Measurements from ENCODE around the gene DNAH11. TPM values are rescaled to one million over a fixed set of nuclear protein-coding genes. Genes with fewer than 3 reads are reported as not detected.

The DNAH11 gene
- total RNA-seq, 2 experiments from 2014 or later = 0.25 to 0.43 TPM

DNA sequence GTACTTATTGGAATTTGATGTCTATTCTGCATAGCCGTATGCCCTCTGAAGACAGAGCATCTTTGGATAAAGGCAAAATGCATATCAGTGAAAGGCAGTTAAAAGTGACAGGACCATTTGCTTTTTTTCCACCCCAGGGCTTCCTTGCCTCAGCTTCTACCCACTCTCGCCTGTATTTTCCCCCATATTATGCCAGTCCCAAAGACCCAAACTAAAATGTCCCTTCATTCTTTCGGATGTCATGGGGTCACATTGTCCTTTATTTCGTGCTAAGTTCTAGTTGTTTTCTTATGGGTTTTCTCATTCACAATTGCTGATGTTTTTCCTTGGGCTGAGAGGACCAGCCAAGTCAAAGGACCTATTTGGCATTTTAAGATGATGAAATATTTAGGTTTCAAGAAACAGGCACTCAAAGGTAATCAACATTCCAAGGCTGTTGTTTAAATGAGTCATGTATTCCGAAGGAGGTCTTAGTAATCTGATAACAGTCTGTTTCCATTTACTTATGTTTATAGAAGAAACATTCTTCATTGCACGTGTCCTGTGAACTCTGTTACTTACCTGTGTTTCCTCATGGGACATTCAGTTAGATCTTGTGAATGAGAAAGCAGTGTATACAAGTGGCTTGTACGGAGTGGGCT lies 74.1 kb downstream of the DNAH11 start:
- Mint-ChIP-seq H3K36me3 (no peaks in the 10 kb centered on the region), H3K27ac (no peak overlapping the region), H3K27me3 (no peaks in the 10 kb centered on the region), H3K9me3 (no peaks in the 10 kb centered on the region), H3K4me1 (no peaks in the 10 kb centered on the region), H3K4me3 (no peak overlapping the region)
- ATAC-seq (ENCODE audit: low read depth) (no peak), DNase-seq (no peak)
- POLR2A ChIA-PET = no interaction called here

DNA sequence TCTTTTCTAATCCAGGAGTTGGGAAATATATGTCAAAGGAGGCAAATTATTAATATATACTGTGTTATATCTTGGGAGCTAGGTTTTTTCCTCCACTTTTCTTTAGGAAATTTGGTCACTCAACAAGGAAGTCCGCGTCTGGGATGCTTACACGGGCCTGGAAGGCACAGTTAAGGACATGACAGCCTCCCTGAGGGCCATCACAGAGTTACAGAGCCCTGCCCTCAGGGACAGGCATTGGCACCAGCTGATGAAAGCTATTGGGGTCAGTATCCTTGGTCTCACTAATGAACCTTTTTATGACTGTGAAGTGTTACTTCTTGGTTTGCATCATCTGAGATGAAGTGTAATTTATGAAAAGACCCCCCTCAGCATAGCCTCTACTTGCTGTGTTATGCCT lies 74.7 kb downstream of the DNAH11 start:
- Mint-ChIP-seq H3K9me3 (no peaks in the 10 kb centered on the region), H3K27me3 (no peaks in the 10 kb centered on the region), H3K4me1 (no peaks in the 10 kb centered on the region), H3K27ac (no peak overlapping the region), H3K4me3 (no peak overlapping the region), H3K36me3 (no peaks in the 10 kb centered on the region)
- no peak for ATAC-seq (ENCODE audit: low read depth)
- no peak for DNase-seq
- POLR2A ChIA-PET = no interaction called here

DNA sequence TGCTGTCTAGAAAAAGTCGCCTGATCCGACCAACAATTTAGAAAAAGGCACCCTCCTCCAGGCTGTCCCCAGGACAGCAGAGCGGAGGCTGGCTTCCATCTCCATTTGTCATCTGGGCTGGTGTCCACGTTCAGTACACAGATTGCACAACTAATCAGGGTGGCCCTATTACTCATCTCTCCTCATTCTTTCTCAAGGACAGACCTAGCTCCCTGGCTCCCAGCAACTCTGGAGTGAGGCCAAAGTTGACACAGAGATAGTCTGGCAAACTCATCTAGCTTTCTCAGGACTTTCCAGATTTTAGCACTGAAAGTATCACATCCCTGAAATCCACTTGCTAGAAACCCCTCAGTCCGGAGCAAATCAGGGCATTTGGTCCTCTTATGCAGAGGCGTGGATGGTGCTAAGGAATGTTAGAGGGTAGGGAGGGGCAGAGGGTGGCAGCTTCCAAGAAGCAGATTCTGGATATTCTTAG lies 75.1 kb downstream of the DNAH11 start:
- no peak for ATAC-seq (ENCODE audit: low read depth)
- no peak for DNase-seq
- Mint-ChIP-seq H3K4me1 (no peaks in the 10 kb centered on the region), H3K27me3 (no peaks in the 10 kb centered on the region), H3K9me3 (no peaks in the 10 kb centered on the region), H3K27ac (no peak overlapping the region), H3K36me3 (no peaks in the 10 kb centered on the region), H3K4me3 (no peak overlapping the region)
- POLR2A ChIA-PET = no interaction called here

DNA sequence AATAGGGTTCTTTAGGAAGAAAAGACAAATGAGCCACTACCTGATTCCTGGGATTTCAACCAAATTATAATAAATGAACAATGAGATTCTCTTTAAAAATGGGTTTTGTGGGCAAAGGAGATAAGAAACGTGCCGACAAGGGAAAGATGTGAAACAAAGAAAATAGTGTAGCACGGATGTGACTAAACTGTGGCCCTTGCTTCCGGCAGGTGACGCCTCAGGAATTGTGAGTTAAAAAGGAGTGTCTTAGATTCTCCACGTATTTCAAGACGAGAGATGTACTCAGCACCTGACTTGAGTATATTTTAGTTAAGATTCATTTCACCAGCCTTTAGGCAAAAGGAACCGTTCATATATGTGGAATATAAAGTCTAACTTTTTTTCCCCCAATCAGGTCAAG lies 75.9 kb downstream of the DNAH11 start:
- ATAC-seq (ENCODE audit: low read depth) (no peak), DNase-seq (no peak)
- Mint-ChIP-seq H3K4me1 (no peaks in the 10 kb centered on the region), H3K27me3 (no peaks in the 10 kb centered on the region), H3K4me3 (no peak overlapping the region), H3K27ac (no peak overlapping the region), H3K36me3 (no peaks in the 10 kb centered on the region), H3K9me3 (no peaks in the 10 kb centered on the region)
- POLR2A ChIA-PET = no interaction called here

DNA sequence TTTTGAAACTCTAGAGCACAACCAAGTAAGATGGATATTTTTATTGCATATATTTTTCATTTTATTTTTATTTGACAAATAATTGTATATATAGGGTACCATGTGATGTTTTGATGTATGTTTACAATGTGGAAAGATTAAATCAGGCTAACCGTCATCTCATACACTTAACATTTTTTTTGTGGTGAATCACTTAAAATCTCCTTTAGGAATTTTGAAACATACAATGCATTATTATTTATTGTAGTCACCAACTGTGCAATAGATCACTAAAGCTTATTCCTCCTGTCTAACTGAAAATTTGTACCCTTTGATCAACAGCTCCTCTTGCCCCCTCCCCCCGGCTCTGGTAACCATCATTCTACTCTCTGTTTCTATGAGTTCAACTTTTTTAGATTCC lies 77.2 kb downstream of the DNAH11 start:
- H3K9me3 Mint-ChIP-seq = no peaks in the 10 kb centered on the region
- no peaks in the 10 kb centered on the region for H3K36me3 Mint-ChIP-seq
- H3K27me3 Mint-ChIP-seq = no peaks in the 10 kb centered on the region
- H3K4me1 Mint-ChIP-seq = no peaks in the 10 kb centered on the region
- POLR2A ChIA-PET = no interaction called here
- H3K27ac Mint-ChIP-seq = no peak overlapping the region
- no peak for DNase-seq
- no peak overlapping the region for H3K4me3 Mint-ChIP-seq
- ATAC-seq (ENCODE audit: low read depth) = no peak

DNA sequence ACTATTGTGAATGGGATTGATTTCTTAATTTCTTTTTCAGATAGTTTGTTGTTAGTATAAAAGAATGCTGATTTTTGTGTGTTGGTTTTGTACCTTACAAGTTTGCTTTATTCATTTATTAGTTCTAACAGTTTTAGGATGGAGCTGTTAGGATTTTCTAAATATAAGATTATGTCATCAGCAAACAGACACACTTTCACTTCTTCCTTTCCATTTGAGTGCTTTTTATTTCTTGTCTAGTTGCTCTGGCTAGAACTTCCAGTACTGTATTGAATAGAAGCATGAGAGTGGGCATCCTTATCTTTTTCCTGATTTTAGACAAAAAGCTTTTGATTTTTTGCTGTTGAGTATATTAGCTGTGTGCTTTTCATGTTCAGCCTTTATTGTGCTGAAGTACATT lies 81.5 kb downstream of the DNAH11 start:
- POLR2A ChIA-PET = no interaction called here
- ATAC-seq (ENCODE audit: low read depth) = no peak
- H3K4me1 Mint-ChIP-seq = no peaks in the 10 kb centered on the region
- H3K27ac Mint-ChIP-seq = no peak overlapping the region
- no peaks in the 10 kb centered on the region for H3K9me3 Mint-ChIP-seq
- H3K36me3 Mint-ChIP-seq = no peaks in the 10 kb centered on the region
- H3K4me3 Mint-ChIP-seq = no peak overlapping the region
- H3K27me3 Mint-ChIP-seq = peaks cover 2% of the 10 kb centered on the region
- no peak for DNase-seq

DNA sequence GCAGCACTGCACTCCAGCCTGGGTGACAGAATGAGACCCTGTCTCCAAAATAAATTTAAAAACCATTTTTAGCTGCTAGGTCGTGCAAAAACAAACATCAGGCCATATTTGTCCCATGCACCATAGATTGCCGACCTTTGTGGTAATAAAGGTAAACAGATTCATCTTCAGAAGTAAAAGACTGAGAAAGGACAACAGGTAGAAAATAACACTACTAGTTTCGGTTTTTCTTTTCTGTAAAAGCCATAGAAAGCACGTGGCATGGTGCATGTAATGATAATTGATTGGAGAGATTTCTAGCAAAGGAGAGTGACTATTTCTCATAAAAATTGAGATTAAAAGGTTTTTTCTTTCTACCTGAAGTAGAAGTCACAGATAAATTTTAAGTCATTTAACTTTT lies 93.9 kb downstream of the DNAH11 start:
- Mint-ChIP-seq H3K9me3 (peaks cover 3% of the 10 kb centered on the region), H3K27ac (no peak overlapping the region), H3K4me1 (no peaks in the 10 kb centered on the region), H3K4me3 (no peak overlapping the region), H3K36me3 (no peaks in the 10 kb centered on the region), H3K27me3 (peaks cover 7% of the 10 kb centered on the region)
- DNase-seq = no peak
- POLR2A ChIA-PET = no interaction called here
- ATAC-seq (ENCODE audit: low read depth) = no peak

DNA sequence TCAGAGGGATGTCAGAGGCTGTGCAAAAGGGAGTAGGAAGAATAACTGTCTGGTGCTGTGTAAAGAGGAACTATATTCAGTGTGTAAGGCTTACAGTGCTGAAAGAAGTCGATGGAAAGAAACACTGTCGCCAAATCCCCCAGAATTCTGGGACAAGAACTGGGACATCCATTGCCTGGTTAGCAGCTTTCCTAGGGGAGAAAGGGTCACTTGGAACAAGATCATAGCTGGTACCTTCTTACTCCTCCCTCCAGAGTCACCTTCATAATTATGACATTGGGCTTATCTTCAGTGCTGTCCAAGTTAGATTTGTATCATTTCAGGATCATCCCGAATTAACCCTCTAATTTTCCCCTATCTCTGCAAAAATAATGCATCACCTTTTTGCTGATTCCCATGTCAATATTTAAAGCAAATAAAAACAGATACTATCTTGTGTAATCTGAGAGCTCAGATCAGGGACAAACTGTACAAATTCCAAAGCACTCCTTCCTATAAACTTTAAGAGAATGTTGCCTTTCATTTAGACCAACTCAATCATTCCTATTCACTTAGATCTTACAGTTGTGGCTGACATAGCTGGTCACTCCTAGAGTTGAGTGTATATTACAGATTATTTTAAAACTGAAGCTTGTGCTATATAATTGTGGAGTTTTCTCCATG lies 96.5 kb downstream of the DNAH11 start:
- DNase-seq = no peak
- ATAC-seq (ENCODE audit: low read depth) = no peak
- POLR2A ChIA-PET = no interaction called here
- H3K27me3 Mint-ChIP-seq = peaks cover 7% of the 10 kb centered on the region
- no peaks in the 10 kb centered on the region for H3K4me1 Mint-ChIP-seq
- no peaks in the 10 kb centered on the region for H3K36me3 Mint-ChIP-seq
- no peaks in the 10 kb centered on the region for H3K9me3 Mint-ChIP-seq
- no peak overlapping the region for H3K4me3 Mint-ChIP-seq
- no peak overlapping the region for H3K27ac Mint-ChIP-seq

DNA sequence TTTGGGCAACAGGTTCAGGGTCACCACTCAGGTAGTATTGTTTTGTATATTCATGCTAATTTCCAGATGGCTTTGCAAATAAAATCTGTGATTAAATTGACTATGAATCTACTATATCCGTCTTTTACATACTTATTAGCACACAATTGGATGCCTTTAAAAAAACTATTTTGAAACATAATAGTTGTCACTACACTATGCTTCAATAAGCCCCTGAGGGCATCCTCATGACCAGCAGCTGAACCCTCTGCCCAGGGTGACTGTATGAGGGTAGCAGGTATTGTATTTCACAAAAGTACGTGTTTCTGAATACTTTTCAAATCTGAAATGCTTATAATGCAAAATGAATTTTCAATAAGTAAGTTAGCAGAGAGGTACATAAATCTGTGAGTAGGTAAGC lies 97.3 kb downstream of the DNAH11 start:
- POLR2A ChIA-PET = no interaction called here
- Mint-ChIP-seq H3K27me3 (peaks cover 7% of the 10 kb centered on the region), H3K4me1 (no peaks in the 10 kb centered on the region), H3K4me3 (no peak overlapping the region), H3K9me3 (no peaks in the 10 kb centered on the region), H3K27ac (no peak overlapping the region), H3K36me3 (no peaks in the 10 kb centered on the region)
- DNase-seq (no peak), ATAC-seq (ENCODE audit: low read depth) (no peak)

DNA sequence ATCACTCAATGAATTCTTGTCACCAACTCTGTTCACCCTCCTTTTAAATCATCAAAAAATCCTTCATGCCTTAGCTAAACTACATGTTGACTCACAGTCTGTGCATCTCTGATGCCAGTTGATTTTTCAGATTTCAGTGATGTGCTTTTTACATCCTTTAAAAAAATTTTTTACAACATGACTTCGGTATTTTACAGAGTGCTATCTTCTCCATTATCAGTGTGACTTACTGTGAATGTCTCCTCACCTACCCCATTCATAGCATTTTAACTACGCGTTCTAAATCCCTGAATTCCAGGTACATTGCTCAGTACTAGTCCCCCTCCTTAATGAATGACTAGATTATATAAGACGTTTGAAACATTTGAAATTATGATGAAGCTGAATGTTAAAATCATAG lies 98.7 kb downstream of the DNAH11 start:
- H3K36me3 Mint-ChIP-seq = no peaks in the 10 kb centered on the region
- peaks cover 7% of the 10 kb centered on the region for H3K27me3 Mint-ChIP-seq
- no peaks in the 10 kb centered on the region for H3K9me3 Mint-ChIP-seq
- H3K4me3 Mint-ChIP-seq = no peak overlapping the region
- no peak for ATAC-seq (ENCODE audit: low read depth)
- no peak for DNase-seq
- H3K27ac Mint-ChIP-seq = no peak overlapping the region
- H3K4me1 Mint-ChIP-seq = no peaks in the 10 kb centered on the region
- POLR2A ChIA-PET = no interaction called here

DNA sequence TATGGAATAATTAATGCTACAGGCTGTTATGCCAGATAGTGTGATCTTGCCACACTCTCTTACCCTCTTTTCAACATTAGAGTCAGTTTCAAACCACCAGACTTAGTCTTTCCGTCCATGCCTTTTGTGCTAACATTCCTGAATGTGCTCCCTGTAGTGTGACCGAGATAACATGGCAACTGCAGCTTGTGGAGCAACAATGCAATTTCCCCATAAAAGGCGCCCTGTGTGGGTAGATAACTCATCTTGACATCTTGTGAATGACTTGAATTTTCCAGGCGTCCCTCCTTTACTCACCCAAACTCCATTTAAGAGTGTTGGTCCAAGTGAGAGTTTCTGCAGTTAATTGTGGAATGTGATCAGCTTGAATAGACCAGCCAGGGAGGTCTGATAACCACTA lies 99.6 kb downstream of the DNAH11 start:
- no peaks in the 10 kb centered on the region for H3K36me3 Mint-ChIP-seq
- no peaks in the 10 kb centered on the region for H3K9me3 Mint-ChIP-seq
- no peak for ATAC-seq (ENCODE audit: low read depth)
- no peak overlapping the region for H3K27ac Mint-ChIP-seq
- no peaks in the 10 kb centered on the region for H3K4me1 Mint-ChIP-seq
- no peak for DNase-seq
- H3K4me3 Mint-ChIP-seq = no peak overlapping the region
- POLR2A ChIA-PET = no interaction called here
- peaks cover 7% of the 10 kb centered on the region for H3K27me3 Mint-ChIP-seq

DNA sequence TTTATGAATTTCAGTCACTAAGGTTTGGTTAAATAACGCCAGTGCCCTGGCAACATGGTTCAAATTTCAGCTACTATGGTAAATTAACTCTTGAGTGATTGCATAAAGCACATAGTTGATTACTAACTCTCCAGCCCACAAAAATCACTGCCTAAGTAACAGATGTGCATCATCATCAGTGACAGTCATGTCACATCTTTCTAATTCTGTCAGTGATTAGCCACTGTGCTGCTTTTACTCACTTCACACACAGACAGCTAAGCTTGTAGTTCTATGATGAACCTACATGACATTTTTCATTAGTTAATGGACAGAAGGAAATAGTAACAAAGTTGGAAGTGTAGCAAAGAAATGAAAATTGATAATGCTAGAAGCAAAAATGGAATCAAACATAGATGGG lies 108.9 kb downstream of the DNAH11 start:
- H3K9me3 Mint-ChIP-seq = peaks cover 1% of the 10 kb centered on the region

DNA sequence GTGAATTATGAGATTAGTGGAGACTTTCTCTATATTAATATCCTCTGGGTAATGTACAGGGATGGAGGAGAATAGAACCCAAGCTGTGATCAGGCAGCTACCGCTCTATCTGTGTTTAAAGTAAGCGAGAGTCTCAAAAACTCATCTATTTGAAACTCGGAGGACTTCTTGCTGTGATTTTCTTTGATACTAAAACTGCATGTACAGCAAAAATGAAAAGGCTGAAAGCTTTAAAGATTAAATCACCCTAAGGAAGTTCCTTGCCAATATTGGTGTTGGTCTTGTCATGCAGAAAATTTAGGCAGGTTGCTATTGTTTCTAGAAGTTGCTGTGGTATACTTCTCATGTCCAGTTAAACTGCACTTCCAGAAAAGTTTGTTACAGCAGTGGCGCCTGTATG lies 110.8 kb downstream of the DNAH11 start:
- POLR2A ChIA-PET = no interaction called here
- Mint-ChIP-seq H3K4me3 (no peak overlapping the region), H3K27ac (no peak overlapping the region), H3K4me1 (no peaks in the 10 kb centered on the region), H3K9me3 (no peaks in the 10 kb centered on the region), H3K27me3 (no peaks in the 10 kb centered on the region), H3K36me3 (no peaks in the 10 kb centered on the region)
- no peak for DNase-seq
- no peak for ATAC-seq (ENCODE audit: low read depth)

More for the DNA sequence above, 108.9 kb downstream of the DNAH11 start:
- POLR2A ChIA-PET = no interaction called here
- no peaks in the 10 kb centered on the region for H3K4me1 Mint-ChIP-seq
- no peaks in the 10 kb centered on the region for H3K36me3 Mint-ChIP-seq
- ATAC-seq (ENCODE audit: low read depth) = no peak
- H3K27ac Mint-ChIP-seq = no peak overlapping the region
- no peak for DNase-seq
- H3K4me3 Mint-ChIP-seq = no peak overlapping the region
- H3K27me3 Mint-ChIP-seq = no peaks in the 10 kb centered on the region

DNA sequence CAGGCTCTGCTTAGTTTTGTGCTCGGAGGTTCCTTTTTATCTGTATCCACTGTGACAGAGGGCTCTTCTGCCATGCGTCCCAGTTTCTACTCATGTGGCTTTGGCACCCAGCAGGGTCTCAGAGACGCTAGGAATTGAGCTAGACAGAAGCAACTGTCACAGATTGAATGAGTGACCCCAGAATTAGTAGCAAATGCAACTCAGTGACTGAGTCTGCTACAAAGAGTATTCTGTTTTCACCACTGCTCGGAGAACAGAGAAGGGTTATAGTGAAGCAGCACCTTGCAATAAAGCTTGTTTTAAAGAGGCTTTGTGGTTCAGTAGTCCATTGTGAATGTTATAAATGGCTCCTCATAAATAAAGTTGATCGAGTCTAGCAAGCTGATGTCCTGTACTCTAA lies 113.2 kb downstream of the DNAH11 start:
- POLR2A ChIA-PET = no interaction called here
- Mint-ChIP-seq H3K36me3 (no peaks in the 10 kb centered on the region), H3K9me3 (no peaks in the 10 kb centered on the region), H3K4me1 (no peaks in the 10 kb centered on the region), H3K27me3 (no peaks in the 10 kb centered on the region), H3K4me3 (no peak overlapping the region), H3K27ac (no peak overlapping the region)
- no peak for ATAC-seq (ENCODE audit: low read depth)
- no peak for DNase-seq

Measured in activated naive CD8-positive, alpha-beta T cell treated with anti-CD3 and anti-CD28 coated beads, Interleukin-2, amount 10 ng/mL, durations not matched to agents 7 days and 5 days (primary cell).